ENCODE measurements around the gene CCDC40. TPM values are rescaled to one million over a fixed set of nuclear protein-coding genes. Genes with fewer than 3 reads are reported as not detected.
A peak's percentile ranks its signal among the peaks of the same experiment; 100 is the strongest.

CCDC40 gene
- total and polyA plus RNA-seq, 9 of the 15 experiments (the other 6 are each of a cell fraction or from before 2014, with no cell fraction given), result 0.07 to 0.33 TPM; not detected in 7

GRCh38 chr17:80070375-80071115 is 34.1 kb downstream of the CCDC40 start:
- in situ Hi-C loops (cut with MboI) (no loop called here), intact Hi-C loops (cut with micrococcal nuclease) (no loop called here)
- Histone ChIP-seq H3K27ac (ENCODE audit: extremely low read depth, low read depth, low read length) (no peak overlapping the region), H3K4me3 (no peak overlapping the region), H3K9me3 (replicated peaks; ENCODE audit: control insufficient read depth, insufficient read depth, low read depth, low read length) (no peaks in the 10 kb centered on the region), H3K36me3 (ENCODE audit: control insufficient read depth, insufficient read depth, low read length) (no peaks in the 10 kb centered on the region), H3K4me1 (replicated peaks in 1 of 2; ENCODE audit: control insufficient read depth in 2 of 2, insufficient read depth in 2 of 2, low read length in 2 of 2) (peaks cover 5 to 18% of the 10 kb centered on the region in 2 experiments; a peak in 4 of 5 replicates), H3K27me3 (ENCODE audit: control insufficient read depth in 2 of 2, insufficient read depth in 2 of 2, low read length in 2 of 2) (peaks cover 16 to 77% of the 10 kb centered on the region in 2 experiments), H3K4me2 (ENCODE audit: insufficient read depth, low read length) (peak overlapping the region; percentile 39; the same call in 1 of the 2 replicates), H3K79me2 (ENCODE audit: control insufficient read depth, insufficient read depth, low read length) (no peaks in the 10 kb centered on the region), H3K9ac (ENCODE audit: insufficient read depth in 1 of 2, low read depth in 2 of 2, low read length in 2 of 2) (peak overlapping the region in 1 of 2 experiments; percentile 74; a peak in 1 of 4 replicates), H3K9me1 (ENCODE audit: control insufficient read depth, insufficient read depth, low read length) (no peaks in the 10 kb centered on the region), H2AFZ (ENCODE audit: low read depth, low read length) (peak overlapping the region; percentile 11; the same call in 1 of the 2 replicates), H4K20me1 (replicated peaks; ENCODE audit: control insufficient read depth, insufficient read depth, low read length) (no peaks in the 10 kb centered on the region)
- no peak for DNase-seq (ENCODE audit: extremely low read depth in 1 of 4, low spot score in 3 of 4)
- CTCF ChIA-PET (ENCODE audit: low intra/inter-chr PET ratio), result no interaction called here
- TF ChIP-seq RFX1 (IDR thresholded peaks at IDR 0.05) (no peak), ZNF121 (CRISPR knock-in tag; conservative IDR thresholded peaks at IDR 0.05) (peak; percentile 21; the same call in 1 of the 2 replicates)
- BruUV-seq (replicated peaks), result no TSS peak
- 22% methylated on average over 14 of the region's 15 CpGs for WGBS (ENCODE audit: insufficient coverage, low coverage, missing lambda C conversion rate)
- ATAC-seq, result no peak; the same call in 2 of the 3 replicates
- no peak for FAIRE-seq
- POLR2A ChIA-PET, result interaction anchor here (0.7 kb wide), 1 partner anchor 488 kb away, joined by 4 read pairs; no protein-coding TSS in a partner anchor

GRCh38 chr17:80071116-80071841 is 34.8 kb downstream of the CCDC40 start:
- 5% methylated on average over 20 of the region's 20 CpGs for WGBS (ENCODE audit: insufficient coverage, low coverage, missing lambda C conversion rate)
- FAIRE-seq (no peak), DNase-seq (ENCODE audit: extremely low read depth in 1 of 4, low spot score in 3 of 4) (no peak), ATAC-seq (peak; percentile 45; the same call in 2 of the 3 replicates)
- Histone ChIP-seq H2AFZ (ENCODE audit: low read depth, low read length) (peak overlapping the region; percentile 11), H3K9ac (ENCODE audit: insufficient read depth in 1 of 2, low read depth in 2 of 2, low read length in 2 of 2) (peak overlapping the region in 1 of 2 experiments; percentile 74; a peak in 1 of 4 replicates), H3K79me2 (ENCODE audit: control insufficient read depth, insufficient read depth, low read length) (no peaks in the 10 kb centered on the region), H3K36me3 (ENCODE audit: control insufficient read depth, insufficient read depth, low read length) (no peaks in the 10 kb centered on the region), H3K4me3 (no peak overlapping the region), H3K9me3 (replicated peaks; ENCODE audit: control insufficient read depth, insufficient read depth, low read depth, low read length) (no peaks in the 10 kb centered on the region), H4K20me1 (replicated peaks; ENCODE audit: control insufficient read depth, insufficient read depth, low read length) (no peaks in the 10 kb centered on the region), H3K9me1 (ENCODE audit: control insufficient read depth, insufficient read depth, low read length) (no peaks in the 10 kb centered on the region), H3K27me3 (ENCODE audit: control insufficient read depth in 2 of 2, insufficient read depth in 2 of 2, low read length in 2 of 2) (peaks cover 16 to 73% of the 10 kb centered on the region in 2 experiments), H3K4me2 (ENCODE audit: insufficient read depth, low read length) (peak overlapping the region; percentile 39; the same call in 1 of the 2 replicates), H3K27ac (ENCODE audit: extremely low read depth, low read depth, low read length) (no peak overlapping the region), H3K4me1 (replicated peaks in 1 of 2; ENCODE audit: control insufficient read depth in 2 of 2, insufficient read depth in 2 of 2, low read length in 2 of 2) (peaks cover 5 to 17% of the 10 kb centered on the region in 2 experiments; a peak in 4 of 5 replicates)
- ChIA-PET CTCF (ENCODE audit: low intra/inter-chr PET ratio) (no interaction called here), POLR2A (interaction anchor here (0.6 kb wide), 1 partner anchor 909 kb away, joined by 4 read pairs; no protein-coding TSS in a partner anchor)
- intact Hi-C loops (cut with micrococcal nuclease), result no loop called here
- no TSS peak for BruUV-seq (replicated peaks)
- in situ Hi-C loops (cut with MboI), result no loop called here
- no peak for TF ChIP-seq ZKSCAN8 (CRISPR knock-in tag; IDR thresholded peaks at IDR 0.05)
- peak; percentile 22 for TF ChIP-seq CBFA2T3 (IDR thresholded peaks at IDR 0.05)
- TF ChIP-seq THRA (IDR thresholded peaks at IDR 0.05), result no peak
- TF ChIP-seq NCOA1 (IDR thresholded peaks at IDR 0.05; ENCODE audit: low read depth), result no peak
- TF ChIP-seq ZNF239 (CRISPR knock-in tag; IDR thresholded peaks at IDR 0.05), result no peak
- TF ChIP-seq ZFP36 (IDR thresholded peaks at IDR 0.05; ENCODE audit: low read depth, low read length, partially characterized antibody), result no peak
- TF ChIP-seq ZNF311 (CRISPR knock-in tag; IDR thresholded peaks at IDR 0.05), result no peak
- 0 out of 2 replicates have a peak, but pooled peaks have one; percentile 13 for TF ChIP-seq TAL1 (IDR thresholded peaks at IDR 0.05)
- peak; percentile 25; the same call in 1 of the 2 replicates for TF ChIP-seq NFIC (IDR thresholded peaks at IDR 0.05)
- no peak for TF ChIP-seq ZNF707 (CRISPR knock-in tag; conservative IDR thresholded peaks at IDR 0.05)
- no peak for TF ChIP-seq ZNF717 (CRISPR knock-in tag; IDR thresholded peaks at IDR 0.05)
- TF ChIP-seq SOX6 (IDR thresholded peaks at IDR 0.05), result peak; percentile 77
- TF ChIP-seq MTA2 (IDR thresholded peaks at IDR 0.05; ENCODE audit: low read depth), result no peak
- TF ChIP-seq ZNF780A (CRISPR knock-in tag; IDR thresholded peaks at IDR 0.05), result no peak

Data from K562 (cell line).